NCI-H2227 treated with DMSO at 0.1 percent for 48 hours (cell line): ENCODE results near the gene SMIM32.
A peak's percentile ranks its signal among the peaks of the same experiment; 100 is the strongest.

Experiments used
- DNase-seq: peaks from one replicate; lab custom pipeline; 2025; lab: John Stamatoyannopoulos, UW

SMIM32 gene

DNA sequence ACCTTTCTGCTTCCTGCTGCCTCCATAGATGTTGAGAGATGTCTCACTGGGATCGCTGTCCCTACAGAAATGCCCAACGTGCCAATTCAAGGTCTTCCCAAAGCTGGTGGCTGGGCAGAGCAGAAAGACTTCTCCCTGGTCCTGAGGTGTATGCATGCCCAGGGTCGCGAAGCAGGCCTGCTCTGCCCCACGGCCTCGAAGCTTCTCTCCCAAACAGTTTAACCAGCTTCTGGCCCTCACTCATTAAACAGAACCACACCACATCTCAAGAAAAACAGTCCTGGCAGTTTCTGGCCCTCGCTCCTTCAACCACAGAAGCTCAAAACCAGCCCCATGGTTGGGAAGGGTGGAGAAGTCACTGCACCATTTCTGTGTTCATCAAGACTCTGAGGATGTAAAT is 14.7 kb upstream of the SMIM32 start:
- DNase-seq = no peak

DNA sequence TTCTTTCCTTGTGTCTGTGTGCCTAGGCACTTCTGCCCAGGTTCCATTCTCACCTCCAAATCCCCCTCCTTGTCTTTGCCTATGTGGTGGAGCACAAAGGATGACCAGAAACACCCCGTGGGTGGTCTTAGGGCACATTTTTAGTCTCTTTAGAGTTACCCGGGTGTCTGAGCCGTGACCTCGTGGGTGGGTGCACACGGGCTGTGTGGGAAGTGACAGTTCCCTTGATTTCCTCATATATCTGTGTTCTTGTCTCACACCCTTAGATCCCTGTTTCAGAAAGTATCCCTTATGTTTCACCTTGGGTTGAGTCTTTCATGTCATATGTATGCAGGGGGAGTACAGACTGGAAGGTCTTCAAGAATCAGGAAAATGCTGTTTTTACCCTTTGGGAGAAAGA is 13.4 kb upstream of the SMIM32 start:
- no peak for DNase-seq

DNA sequence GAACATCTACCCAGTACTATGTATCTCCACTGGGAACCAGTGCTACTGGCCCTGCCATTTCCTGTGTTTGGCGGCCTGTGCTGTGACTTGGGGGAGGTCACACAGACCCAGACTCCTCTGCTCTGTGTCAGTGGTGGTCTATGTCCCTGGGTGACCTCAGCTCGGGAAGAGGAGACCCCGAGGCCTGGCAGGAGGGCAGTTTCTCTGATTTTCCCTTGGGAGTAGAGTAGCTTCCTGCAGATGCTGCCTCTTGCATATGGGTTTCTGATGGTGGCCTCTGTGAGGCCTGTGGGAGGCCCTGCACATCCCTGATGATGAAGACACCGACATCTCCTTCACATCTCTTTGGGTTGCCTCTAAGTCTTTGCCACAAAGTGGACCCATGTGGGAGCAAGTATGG is 13.0 kb upstream of the SMIM32 start:
- DNase-seq = no peak

DNA sequence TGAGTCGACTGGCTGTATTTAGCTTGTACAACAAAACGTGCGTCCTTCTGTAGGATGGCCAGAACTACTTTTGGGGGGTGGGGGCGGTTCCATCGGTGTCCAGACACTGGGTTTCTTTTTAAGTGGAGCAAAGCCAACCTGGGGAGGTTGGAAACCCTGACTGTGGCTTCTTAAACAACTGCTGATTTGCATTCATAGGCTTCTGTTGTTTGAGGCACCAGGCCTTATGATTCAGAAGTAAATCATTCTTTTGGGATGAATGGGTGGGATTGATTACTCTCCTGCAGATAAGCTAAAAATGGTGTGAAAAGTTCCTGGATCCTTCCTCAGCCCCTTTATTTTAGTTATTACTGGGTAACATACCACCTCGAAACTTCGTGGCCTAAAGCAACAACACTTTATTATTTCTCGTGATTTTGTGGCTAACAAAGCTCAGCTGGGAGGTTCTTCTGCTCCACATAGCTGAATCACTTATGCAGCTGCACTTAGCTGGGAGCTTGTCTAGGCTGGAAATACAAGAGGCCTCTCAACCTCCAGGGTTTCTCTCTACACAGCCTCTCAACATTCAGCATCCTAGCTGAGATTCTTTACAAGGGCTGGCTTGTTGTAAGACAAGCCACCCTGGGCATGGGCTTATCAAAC is 12.2 kb upstream of the SMIM32 start:
- no peak for DNase-seq

- no peak for DNase-seq
Measured at GRCh38 chr5:136203303-136203922, 10.5 kb upstream of the SMIM32 start.

DNA sequence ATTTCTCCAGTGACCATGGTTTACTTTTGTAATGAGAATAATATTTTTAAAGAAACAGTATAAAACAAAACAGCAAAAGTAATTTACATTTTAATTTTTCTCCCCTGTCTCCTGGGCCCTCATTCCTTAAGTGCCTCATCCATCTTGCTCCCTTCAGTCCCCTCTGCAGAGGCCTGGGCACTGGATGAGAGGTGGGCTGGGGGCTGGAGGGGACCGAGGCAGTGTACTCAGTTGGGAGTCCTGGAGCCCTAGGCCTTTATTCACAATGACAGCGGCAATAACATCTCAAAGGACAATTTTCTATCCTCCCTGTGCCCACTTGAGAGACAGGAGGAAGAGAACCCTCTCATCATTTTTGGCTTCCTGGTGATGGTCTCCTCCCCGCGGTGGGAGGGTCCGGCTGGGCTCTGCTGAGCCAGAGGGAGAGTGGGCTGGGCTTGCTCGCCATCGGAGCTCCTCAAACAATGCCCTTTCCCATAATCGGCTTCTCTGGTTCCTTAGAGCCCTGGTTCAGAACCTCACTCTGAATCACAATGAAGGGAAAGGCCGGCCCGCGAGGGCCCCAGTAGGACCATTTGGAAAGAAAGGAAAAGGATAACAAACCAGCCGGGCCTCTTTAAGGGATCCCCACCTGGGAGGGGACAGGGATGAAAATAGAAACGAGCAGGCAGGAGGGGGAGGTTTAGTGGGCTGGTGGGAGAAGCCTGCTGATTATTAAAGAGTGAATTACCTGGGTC is 9.7 kb upstream of the SMIM32 start:
- DNase-seq = peak; percentile 58

DNA sequence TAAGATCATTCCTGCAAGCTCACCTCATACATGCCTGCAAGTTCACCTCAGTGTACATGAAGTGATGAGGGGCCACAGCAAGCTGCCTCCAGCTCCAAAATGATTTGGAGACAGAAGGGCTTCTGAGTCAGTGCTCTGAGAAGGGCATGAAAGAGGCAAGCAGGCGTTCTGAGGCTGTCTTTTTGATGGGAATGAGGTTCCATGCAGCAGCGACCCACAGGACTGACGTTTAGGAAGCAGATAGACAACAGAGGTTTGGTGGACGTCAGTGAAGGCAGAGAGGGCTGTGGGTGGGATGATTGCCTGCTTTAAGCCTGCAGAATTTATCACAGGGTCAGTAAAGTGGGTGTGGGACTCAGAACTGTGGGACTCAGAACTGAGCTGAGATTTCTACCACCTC is 8.9 kb upstream of the SMIM32 start:
- no peak for DNase-seq

DNA sequence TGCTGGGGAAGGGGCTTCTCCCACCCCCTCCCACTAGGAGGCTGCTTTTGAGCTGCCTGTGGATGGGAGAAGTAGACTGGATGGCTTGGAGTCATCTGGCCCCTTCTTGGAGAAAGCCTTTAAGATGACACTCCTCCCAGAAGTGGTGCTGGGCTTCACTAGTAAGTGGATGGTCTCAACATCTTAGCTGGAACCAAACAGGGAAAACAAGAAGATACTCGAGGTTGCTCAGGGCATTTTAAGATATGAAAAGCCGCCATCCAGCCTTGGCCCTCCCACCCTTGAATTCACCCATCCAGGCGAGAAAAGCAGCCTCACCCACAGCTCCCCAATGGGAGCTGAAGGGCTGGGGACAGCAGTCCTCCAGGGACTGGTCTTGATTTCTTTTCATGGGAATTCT is 7.8 kb upstream of the SMIM32 start:
- DNase-seq = no peak

- DNase-seq = no peak
Measured at GRCh38 chr5:136200130-136200529, 7.2 kb upstream of the SMIM32 start.

DNA sequence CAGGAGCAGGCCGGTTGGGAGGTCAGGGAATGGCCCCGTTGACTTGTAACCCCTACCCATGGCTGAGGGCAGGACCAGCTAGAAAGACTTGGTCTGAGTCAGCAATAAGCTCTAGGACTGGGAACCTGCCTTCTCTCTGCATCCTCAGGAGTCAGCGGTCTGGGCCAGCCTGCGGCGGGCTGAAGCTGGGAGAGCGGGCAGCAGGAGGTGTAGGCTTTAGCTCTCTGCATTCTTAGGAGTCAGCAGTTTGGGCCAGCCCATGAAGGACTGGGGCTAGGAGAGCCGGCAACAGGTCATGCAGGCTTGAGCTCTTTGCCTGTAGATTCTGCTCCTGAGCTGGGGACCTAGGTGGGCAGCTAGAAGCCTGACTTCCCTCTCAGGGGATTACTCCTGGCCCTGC is 6.4 kb upstream of the SMIM32 start:
- no peak for DNase-seq

- no peak for DNase-seq
Measured at GRCh38 chr5:136198453-136198852, 5.5 kb upstream of the SMIM32 start.

DNA sequence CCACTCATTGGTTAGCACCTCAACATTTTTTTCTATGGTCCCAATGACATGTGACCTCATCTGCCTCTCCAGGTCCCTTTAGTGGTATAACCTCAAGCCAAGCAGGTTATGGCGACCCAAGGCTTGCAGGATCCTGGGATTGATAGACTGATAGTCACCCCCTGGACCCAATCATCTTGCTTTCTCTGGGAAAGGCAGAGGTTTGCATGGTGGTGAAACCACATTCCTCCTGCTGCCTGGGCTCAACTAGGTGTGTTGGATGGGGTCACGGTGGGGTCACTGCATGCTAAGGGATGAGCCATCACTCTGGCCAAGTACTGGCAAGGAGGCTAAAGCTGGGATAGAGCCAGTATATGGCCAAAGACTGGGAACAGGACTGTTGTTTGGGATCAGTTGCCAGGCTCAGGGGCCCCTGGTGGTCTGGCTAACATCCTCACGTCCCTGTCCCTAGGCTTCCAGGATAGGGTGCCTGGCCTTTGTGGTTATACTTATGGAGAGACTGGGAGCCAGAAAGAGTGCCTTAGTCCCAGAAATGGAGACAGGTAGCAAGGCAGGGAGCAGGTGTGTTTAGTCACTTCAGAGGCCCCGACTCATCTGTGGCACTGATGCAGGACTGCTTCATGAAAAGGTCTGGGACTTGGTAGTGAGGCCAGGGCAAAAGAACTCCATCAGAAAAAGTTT is 4.6 kb upstream of the SMIM32 start:
- no peak for DNase-seq

DNA sequence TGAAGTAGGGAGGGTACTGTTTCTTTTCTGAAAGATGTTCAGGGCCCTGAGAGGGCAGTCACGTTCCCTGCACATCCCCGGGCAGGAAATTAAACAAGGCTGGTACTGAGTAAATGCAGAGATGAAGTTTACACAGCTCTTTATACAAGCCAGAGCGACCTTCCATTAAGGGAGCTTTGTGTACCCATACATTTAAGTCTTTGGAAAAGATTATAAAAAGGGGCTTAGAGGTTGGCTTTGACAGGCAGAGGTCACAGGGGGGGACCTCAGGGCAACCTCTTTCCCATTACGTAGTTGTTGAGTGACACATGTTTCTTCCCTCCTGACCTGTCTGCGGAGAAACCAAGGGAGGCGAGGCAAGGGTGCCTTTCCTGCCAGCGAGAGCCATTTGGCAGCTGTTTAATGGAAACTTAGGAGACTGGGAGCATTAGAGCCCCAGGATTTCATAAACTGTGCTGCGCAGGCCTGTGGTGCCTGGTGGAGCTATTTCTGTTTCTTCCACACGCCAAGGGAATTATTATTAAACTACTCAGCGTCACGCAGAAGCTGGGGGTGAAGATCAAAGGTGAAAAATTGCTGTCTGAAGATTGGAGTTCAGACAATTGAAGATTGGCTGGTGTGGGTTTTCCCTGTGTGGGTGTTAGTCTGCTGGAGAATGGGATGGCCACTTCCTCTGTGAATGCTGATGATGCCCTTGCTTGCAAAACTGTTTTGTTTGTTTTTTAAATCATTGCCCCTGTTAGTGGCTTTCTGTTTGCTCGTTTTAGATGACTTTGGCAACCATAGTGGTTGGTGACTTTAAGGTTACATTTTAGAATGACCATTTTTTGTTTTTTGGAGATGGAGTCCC is 3.2 kb upstream of the SMIM32 start:
- DNase-seq = no peak

- DNase-seq = no peak
Measured at GRCh38 chr5:136194576-136194975, 1.6 kb upstream of the SMIM32 start.

DNA sequence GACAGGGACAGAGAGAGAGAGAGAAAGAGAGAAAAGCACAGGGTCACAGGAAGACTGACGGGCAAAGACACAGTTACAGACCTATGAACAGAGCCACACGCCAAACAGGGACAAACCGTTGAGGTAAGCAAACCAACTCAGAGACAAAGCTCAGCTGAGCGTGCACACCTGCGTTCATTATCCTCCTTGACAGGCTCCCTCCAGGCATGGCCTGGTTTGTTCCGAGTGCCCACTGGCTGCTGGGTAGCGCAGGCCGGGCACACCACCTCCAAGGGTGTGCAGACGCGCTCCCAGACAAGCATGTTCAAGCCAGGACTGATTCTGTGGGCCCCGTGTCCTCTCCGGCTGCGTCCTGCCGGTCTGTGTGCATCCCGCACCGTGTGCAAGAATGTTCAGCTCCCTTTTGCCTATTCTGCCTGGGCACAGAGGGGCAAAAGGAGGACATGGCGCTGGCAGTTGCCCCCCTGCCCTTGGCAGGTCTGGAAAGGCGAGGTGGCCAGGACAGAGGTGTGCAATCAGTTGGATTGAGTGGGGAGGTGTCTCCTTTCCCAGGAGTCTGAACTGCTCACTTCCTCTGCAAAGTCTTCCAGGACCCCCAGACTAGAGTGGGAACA is 467 bp upstream of the SMIM32 start:
- DNase-seq = peak; percentile 48

DNA sequence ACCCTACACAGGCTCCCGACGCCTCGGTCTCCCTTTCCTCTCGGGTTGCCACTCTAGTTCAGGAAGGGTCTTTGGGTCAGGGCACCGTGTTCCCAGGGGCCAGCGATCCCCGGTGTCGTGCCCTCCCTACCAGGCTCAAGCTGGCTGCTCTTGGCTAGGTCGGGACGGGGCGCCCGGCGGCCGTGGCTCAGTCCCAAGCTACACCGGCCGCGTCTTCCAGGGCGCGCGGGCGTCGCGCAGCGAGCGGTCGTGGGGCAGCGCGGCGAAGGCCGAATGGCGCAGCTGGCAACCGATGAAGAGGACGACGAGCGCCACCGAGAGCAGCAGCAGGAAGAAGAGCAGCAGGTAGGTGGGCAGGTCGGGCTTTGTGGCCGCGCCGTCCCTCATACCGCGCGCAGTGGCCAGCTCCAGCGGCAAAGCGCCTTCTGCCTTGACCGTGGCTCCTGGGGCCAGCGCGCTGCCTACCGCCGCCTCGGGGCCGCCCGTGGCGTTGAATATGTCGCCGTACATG is 892 bp downstream of the SMIM32 start:
- no peak for DNase-seq

DNA sequence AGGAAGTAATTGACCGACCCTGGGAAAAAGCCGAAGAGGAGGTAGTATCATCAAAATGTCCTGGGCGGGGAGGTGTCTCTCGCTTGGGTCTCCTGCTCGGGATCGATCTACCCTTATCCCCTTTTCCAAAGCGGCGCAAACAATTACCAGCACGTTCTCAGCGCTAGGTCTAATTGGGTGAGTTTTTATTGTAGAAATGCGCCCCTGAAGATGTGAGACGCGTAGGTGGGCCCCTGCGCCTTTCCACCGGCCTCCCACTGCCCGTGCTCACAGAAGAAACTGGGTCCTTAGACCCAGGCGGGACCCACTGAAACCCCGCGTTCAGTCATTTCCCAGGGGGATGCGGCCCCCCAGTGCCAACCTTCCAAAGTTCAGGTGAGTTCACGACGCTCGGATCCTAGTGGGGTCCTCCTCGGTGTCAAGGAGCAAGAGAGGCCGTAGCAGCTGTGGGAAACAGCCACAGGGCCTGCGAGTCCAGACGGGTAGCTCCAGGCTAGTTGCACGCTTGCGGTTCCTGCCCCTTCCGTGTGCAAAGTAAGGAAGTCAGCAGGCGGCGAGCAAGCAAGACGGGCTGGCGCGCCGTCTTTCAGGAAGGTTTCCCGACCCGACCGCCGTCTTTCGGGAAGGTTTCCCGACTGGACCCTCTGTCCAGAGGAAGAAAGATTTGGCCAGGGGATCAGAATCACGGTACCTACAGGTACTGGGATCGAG is 1.5 kb downstream of the SMIM32 start:
- no peak for DNase-seq

- DNase-seq = no peak
Measured at GRCh38 chr5:136190904-136191303, 2.1 kb downstream of the SMIM32 start.

- no peak for DNase-seq
Measured at GRCh38 chr5:136190091-136190720, 2.8 kb downstream of the SMIM32 start.

DNA sequence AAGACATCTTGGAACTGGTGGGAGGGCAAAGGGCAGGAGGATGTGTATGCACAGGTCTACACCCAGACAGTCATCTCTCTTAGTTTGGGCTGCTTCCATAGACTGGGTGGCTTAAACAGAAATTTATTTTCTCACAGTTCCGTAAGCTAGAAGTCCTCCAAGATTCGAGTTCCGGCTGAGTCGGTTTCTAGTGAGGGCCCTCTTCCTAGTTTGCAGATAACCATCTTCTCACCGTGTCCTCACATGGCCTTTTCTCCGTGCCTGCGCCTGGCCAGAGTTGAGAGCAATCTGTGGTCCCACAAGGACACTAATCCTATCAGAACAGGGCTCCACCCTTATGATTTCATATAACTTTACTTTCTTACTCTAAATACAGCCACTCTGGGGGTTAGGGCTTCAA is 4.1 kb downstream of the SMIM32 start:
- DNase-seq = no peak
